OCI-LY7 (cell line): ENCODE results near the gene PRKACG.

Experiments
- CTCF ChIP-seq: fragments of 200-600 bp; sonication (generic); conservative IDR thresholded peaks from 2 replicates; pipeline ENCODE4 v1.5.1; 2014; ENCODE audit warnings: mild to moderate bottlenecking, antibody characterized with exemption, low read length, moderate library complexity, mixed read lengths
- EZH2phosphoT487 ChIP-seq: fragments of 200-600 bp; sonication (generic); IDR thresholded peaks from 2 replicates; pipeline ENCODE4 v1.6.1; 2018; ENCODE audit warnings: low read depth, borderline replicate concordance, mild to moderate bottlenecking, mixed run types, antibody characterized with exemption, low read length, moderate library complexity, mixed read lengths

GRCh38 chr9:68967800-68968199 is 46.1 kb downstream of the PRKACG start:
- no peak for TF ChIP-seq CTCF
- TF ChIP-seq EZH2phosphoT487: no peak
